Glomerular visceral epithelial cell (primary cell): ENCODE results near the gene WDR86.

Experiments used
- DNase-seq: peaks from one replicate; pipeline ENCODE4 v3.0.0-alpha.2; 2016; ENCODE audit errors: extremely low spot score

WDR86 gene

DNA sequence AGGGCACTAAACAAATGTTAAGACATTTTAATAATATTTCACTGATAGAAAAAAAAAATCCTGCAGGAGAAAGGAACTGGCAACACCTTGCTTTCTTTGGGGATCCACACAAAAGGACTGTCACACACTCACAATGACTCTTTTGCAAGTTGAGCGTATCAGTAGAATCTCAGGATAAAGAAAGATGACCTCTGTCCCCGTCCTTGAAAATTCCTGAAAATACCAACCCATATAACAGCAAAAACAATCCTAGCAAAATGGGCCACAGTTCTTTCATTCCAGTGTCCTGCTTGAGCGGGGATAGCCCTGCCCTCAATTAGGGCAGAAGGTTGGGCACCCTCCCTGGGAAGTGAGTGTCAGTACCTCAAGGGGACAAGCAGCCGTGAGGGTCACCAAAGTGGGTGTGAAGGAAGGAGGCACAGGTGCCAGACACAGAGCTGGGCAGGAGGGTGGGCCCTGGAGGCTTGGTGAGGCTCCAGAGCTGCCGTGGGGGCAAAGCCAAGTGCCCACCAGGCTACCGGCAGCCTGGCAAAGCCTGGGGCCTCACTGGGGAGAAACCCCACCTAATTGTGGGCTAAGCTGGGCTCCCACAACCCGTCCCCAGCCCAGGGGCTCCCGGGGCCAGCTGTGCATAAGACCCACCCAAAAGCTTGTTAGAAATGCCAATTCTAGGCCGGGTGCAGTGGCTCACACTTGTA, 2.8 kb downstream of the WDR86 start:
- DNase-seq, result no peak

DNA sequence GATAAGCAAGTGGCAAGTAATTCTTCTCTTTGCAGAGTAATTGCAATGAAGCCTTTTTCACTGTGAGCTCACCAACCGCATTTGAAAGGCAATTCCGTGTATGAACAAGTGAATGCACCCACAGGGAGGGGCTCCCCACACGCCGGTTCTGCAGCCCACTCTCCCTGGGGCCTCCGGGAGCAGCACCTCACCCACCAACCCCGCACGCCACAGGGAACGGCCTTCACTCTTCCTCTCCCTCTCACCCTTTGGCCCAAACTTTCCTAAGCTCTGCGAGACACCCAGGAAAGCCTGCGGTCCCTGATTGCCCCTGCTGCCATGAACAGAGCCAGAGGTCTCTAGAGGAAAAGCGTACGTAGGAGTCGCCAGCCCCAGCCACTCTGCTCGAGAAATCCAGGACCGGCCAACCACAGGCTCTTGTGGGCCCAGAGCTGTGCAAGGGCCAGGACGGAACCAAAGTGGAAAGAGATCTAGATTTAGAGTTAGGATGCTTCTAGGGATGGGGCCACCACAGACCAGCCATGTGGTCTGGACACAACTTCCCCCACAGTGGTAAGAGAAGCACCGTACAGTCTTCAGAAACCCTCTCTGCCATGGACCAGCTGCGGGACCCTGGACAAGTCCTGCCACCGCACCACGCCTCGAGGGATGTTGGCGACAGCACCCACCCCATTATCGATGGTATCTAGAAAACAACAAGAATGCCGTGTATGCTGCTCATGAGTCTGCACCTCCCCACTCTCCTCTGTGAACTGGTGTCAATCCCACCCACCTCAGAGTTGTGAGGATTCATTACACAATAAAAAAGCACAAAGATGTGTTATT, 3.6 kb downstream of the WDR86 start:
- DNase-seq, result no peak

DNA sequence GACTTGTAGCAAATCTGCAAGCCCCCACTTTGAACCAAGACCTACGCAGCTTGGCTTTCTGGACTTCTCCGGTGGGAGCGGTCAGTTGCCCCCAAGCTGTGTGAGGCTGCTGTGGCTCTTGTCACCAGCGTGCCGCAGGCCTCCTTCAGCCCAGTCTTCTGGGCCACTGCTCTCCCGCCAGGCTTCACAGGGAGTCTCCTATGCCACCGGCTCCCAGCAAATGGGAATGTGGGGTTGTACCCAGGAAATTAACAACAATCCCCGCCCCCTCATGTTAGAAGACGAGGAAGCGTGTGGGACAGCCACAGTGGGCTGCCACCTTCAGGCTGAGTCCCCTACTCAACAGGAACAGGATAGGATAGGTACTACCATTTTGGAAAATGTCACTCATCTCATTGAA, 4.2 kb downstream of the WDR86 start:
- DNase-seq, result no peak

DNA sequence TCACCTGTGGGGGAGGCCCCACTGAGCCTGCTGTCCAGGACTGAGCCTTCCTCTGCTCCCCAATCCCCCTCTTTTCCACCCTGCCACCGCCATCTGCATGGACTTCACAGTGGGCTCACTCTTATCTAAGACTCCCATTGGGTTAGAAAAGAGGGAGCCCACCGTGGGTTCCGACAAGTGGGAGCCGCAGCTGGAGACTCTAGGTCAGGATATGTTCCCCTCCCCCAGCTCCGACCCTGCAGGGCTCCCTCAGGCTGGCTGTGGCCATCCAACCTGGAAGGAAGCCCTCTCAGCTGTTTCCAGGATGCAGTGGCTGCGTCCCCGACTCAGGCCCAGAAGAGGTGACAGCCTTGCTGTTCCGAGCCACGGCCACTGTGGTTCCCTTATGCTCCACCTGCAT, 4.8 kb downstream of the WDR86 start:
- no peak for DNase-seq

DNA sequence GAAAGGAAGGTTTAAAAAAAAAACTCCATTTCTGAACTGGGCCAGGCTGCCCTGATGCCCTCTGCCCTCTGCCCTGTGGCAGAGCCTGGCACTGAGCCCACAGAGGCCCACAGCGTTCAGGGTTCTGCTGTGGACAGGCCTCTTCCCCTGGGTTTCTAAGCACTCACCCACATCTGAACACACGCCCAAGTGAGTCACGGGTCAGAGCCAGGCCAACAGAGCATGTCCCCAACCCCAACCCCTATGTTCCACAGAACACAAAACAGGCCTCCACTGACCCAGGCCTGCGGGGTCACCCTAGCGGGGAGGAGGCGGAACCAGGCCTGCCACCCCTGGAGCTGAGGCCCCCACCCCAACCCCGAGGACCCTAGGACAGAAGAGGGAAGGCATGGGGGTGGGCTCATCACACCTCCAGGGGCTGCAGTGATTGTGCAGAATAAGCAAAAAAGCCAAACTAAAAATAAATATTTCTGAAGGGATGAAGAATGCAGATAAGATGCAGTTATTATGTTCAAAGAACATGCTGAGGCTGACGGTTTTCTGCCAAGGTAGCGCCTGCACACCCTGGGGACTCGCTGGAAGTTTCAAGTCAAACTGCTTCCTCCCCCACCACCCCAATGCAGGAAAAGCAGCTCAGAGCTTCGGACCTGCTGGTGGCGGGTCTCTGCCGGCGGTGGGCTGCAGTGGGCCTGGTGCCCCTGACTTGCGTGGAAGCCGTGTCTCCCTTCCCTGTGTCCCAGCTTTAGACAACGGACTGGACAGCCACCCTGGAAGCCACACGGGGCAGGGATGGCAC, 5.4 kb downstream of the WDR86 start:
- DNase-seq, result no peak

DNA sequence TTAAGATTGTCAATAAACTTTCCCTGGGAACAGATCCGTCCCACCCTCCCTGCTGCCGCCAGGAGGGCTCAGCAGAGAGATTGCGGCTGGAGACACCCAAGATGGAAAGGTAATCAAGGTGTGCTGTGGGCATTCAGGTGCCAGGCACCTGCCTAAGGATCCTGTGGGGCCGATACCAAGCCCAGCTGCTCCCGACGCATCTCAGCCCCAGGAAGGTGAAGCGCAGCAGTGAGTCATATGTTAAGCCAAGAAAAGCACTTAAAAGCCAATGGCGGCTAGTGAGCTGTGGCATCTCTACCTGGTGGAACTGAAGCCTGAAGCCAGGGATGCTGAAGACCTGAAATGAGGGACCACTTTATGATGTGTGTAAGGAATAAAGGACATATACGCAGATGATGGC, 6.1 kb downstream of the WDR86 start:
- DNase-seq, result no peak

DNA sequence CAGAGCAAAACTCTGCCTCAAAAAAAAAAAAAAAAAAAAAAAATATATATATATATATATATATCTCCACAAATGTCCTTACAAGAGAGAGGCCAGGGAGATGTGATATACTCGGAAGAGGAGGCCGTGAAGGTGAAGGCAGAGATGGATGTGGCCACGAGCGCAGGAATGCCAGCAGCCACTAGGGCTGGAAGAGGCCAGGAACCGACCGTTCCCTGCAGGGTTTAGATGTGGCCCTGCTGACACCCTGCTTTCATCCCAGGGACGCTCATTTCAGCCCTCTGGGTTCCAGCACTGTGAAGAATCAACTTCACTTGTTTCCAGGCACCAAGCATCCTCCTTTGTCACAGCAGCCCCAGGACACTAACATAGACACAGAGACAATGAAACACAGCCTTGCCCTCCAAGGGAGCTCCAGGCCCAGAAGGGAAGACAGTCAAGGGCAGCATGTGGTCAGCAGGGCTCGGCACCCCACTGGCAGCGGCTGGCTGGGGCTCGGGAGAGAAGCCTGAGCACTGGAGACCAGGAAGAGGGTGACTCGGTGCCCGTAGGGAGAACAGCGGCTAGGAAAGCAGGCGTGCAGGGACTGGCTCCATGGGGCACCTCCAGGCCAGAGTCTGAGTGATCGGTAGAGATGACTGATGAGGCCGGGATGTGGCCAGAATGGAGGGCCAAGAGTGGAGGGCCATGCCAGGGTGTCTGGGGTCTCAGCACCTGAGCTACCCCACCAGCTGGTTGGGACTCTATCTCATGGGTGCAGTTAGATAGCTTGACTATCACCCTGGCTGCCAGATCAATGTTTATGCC, 7.6 kb downstream of the WDR86 start:
- DNase-seq, result no peak

DNA sequence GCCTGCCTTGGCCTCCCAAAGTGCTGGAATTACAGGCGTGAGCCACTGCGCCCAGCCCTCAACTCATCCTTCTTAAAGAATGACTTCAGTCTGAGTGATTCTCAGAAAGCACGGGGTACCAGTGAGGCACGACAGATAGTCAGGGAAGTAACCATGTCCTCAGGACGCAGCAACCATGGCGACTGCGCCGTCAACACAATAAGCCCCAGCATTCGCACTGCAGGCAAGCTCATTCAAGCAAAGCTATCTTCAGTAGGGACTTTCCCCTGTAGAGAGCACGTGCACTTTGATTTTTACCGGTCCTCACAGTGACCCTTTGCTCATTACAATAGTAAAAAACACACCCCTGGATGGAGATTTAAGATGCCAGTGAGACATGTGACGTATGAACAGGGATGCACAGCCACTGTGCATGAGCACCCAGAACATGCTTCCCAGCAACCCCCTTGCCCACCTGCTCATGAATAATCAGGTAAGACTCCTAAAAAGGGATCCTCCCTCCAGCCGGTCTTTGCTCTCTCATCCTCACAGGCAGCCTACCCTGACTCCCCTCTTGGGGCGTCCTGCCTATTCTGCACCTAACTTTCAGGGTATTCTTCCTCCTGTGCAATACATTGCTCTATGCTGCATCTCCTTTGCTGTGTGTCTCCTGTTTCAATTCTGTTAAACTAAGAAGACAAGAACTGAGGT, 9.1 kb downstream of the WDR86 start:
- no peak for DNase-seq

DNA sequence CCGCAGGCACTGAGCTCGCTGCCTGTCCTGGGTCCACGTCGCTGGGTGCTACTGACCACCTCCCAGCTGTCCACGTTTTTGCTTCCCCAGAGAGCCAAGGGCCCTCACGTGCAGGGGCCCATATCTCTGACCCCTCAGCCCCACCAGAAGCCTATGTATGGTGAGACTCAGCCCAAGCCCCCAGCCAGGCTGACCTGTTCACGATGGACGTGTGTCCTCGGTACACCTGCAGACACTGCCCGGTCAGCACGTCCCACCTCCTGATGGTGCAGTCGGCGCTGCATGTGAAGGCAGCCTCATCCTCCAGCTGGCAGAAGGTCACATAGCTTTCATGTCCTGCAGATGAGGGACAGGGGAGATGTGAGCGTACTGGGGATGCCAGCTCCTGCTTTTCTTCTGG, 9.9 kb downstream of the WDR86 start:
- DNase-seq, result no peak

DNA sequence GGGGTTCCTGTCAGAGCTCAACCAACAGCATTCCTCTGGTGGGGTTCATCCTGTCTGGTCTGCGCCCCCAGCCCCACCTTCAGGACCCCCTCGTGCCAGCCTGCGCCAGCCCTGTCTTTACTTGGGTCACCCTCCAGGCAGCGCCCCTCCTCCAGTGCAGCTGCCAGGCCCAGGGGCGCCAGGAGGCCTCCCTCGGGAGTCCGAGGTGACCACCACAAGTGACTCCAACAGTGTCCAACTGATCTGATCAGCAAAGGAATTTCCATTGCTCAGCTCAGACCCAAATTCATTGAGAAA, 10.6 kb downstream of the WDR86 start:
- no peak for DNase-seq

DNA sequence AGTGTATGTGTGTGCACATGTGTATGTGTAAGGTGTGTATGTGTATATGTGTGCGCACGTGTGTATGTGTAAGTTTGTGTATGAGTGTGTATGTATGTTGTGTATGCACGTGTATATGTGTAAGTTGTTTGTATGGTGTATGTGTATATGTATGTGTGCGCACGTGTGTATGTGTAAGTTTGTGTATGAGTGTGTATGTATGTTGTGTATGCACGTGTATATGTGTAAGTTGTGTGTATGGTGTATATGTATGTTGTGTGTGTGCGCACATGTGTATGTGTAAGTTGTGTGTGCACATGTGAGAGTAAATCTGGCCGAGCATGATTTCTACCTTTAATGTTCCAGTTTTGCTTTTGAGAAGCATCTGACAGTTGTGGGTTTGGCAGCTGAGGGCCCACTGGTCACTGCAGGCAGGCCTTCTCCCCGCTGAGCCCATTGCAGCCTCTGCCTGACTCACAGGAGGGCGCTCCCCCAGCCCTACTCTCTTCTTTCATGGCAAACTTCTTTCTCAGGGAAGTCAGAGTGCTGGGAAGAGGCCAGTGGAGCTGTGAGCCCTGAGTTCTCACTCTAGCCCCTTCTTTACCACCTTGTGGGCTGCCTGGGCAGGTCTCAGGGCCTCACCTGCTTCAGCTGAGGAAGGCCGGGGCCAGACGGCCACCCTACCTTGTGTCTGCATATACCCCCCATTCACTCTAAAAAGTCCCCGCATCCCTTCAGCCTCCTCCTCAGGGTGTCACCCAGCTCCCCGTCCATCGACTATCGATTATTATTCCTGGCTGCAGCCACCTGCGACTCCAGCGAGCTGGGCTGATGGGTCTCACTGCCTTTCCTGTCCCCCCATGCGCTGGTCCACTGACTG, 11.2 kb downstream of the WDR86 start:
- DNase-seq, result no peak

DNA sequence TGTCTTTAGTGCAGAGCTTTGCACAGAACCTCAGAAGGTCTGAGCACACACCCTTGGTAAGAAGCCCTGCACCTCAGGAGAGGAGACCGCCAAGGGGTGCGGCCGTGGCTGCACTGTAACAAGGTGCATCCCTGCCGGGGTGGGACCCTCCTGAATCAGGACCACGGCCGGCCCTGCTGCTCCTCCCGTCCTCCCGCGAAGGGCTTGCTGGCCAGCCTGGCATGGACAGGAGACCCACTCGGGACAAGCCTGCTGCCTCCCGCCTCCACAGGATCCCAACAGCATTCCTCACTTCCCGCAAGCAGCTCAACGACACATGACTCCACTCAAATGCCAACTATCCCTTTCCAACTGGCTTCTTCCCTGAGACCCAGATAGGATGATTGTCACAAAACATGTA, 12.8 kb downstream of the WDR86 start:
- no peak for DNase-seq

DNA sequence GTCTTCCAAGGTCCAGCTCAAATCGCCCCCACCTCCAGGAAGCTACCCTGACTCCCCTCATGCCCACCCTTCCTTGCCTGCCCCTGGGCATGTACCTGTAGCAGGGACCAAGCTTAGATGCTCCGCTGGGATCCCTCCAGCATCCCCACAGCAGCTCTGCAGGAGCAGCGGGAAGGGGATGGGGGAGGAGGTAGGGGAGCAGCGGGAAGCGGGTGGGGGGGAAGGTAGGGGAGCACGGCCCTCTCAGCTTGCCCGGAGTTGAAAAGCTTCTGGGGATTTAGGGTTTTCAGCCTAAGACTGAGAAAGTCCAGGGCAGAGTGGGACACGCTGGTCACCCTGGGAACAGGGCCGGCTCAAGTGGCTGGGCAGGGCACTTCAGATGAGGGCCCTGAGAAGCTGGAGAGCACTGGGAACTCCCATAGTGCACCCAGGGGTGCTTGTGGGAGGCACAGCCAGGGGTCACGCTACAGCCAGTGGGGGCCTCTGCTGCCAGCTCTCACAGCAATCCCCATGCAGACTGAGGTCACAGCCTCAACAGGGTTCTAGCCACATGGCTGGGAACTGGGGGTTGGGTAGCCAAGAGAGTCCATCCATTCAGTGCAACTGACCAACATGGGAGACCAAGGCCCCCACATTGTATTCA, 13.4 kb downstream of the WDR86 start:
- no peak for DNase-seq

DNA sequence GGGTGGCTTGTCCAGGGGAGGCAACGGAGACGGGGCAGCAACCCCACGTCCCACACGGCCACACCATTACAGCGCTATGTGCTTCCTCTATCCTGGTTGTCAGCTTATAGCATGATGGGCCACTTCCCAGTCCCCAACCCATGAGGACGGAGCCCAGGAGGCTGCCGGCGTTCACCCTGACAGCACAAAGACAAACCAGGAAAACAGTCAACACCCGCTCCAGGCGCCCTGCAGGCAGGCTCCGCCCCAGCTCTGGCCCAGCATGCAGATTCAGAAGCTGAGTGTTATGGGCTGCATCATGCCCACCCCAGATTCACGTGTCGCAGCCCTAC, 14.8 kb downstream of the WDR86 start:
- DNase-seq, result no peak

DNA sequence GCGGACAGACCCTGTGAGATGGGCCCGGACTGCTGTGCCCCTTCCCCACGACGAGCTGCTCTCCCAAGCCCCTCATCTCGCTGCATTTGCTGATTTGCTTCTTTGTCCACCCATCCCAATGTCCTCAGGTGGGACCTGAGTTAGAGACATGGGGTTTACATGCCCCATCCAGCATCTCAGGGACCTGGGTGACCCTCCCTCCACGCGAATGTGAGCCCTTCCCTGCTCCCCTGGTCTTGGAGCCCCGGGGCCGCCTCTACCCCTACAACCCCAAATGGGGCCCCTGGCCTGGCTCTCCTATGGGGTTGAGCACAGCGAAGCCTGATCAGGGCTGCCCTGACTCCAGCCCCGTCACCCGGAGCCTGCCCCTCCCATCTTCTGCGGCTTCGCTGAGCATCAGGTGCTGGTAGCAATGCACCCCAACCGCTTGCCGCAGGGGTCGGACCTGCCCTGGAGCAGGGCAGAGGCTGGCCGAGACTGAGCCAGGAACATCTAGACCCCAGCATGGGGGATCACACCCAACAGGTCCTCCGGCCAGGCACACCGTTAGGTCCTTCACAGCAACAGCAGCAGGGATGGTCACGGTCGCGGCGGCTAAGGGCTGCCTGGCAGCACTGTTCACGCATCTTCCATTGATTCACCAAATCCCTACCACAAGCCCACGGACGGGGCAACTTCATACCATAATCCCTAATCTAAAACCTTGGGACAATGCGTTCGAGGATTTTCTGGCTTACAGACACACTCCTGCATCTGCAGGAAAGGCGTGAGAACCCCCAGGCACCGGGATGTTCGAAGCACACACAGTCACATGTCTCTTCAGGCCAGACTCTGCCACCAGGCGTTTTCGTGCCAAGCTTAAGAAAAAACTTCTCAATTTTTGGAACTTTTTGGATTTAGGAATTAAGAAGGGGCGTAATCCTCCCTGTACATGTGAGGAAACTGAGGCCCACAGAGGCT, 15.5 kb downstream of the WDR86 start:
- no peak for DNase-seq

DNA sequence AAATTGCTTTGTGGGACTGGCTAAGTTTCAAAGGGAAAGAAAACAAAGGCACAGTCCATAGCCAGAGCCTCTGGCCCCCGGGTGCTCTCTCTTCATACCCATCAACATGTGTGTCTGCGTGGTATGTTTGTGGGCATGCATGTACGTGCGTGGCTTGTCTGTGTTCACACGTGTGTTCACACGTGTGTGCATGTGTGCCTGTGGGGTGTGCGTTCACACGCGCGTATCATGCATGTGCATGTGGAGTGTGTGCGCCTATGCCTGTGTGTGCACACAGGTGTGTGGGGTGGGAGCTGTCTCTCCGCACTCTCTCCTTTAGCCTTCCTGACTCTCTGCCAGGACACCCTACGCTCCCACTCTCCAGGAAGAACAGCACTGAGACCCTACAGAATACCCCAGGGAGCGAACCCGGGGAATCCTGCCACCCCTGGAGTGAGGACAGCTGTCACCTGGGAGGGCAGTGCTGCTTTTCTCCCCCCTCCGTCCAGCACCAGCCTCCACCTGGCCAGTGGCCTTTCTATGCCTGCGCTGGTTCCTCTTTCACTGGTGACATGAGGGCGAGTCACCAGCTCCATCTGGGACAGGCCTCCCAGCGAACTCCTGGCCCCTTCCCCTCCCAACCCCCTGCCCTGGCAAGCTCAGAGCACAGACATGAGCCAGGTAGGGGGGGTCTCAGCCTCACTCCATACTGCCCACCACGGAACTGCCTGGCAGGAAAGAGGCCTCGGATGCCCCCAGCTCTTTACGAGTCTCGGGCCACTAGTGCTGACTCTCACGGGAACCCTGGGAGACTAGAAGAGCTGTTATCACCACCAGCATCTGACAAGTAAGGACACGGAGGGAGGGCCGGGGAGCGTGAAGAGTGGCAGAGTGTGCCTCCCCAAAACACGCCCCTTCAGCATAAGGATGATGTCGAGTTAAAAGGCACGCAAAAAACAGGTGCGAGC, 16.5 kb downstream of the WDR86 start:
- DNase-seq, result no peak

DNA sequence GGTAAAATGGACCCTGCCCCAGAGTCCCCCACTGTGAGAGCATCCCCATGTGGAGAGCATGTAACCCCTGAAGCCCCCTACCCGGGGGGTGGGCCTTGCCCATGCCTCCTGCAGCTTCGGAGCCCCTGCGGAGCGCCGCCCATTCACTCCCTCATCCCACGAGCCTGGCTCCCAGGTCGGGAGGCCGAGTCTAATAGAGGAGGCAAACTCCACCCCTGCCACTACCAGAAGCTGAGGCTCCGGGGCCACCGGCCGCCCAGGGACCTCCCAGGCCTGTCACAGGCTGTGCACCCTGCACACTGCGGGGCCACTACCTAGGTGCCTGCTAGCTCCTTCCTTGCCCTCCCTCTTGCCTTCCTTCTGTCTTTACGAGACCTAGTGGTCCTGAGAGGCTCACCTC, 17.4 kb downstream of the WDR86 start:
- DNase-seq, result no peak

DNA sequence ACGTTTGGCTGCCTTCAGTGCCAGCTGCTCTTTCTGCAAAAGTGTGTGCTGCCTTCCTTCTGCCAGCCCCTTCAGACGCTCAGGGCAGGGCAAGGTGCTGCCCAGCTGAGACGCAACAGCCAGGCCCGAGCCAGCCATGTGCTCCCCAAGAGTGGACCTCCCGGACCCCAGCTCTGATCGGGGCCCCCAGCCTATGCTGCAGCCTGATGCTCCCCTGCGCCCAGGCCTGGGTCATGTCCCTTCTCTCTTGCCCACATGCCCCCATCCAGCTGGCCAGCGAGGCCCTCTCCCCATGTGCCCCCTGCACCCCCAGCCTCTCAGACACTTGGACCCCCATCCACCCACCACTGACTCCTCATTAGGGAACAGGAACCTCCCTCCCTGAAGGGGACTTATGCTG, 17.8 kb downstream of the WDR86 start:
- no peak for DNase-seq
